ENCODE results near the gene TLX2. TPM values are rescaled to one million over a fixed set of nuclear protein-coding genes. Genes with fewer than 3 reads are reported as not detected.
"Not testable (repeated sequence)": the region's sequence is repeated elsewhere in the genome, so short reads cannot be mapped to it uniquely, and the experiment has no call there.

TLX2 gene
- total RNA-seq, 2 experiments from 2014 or later: 0.16 TPM; not detected in 1

DNA sequence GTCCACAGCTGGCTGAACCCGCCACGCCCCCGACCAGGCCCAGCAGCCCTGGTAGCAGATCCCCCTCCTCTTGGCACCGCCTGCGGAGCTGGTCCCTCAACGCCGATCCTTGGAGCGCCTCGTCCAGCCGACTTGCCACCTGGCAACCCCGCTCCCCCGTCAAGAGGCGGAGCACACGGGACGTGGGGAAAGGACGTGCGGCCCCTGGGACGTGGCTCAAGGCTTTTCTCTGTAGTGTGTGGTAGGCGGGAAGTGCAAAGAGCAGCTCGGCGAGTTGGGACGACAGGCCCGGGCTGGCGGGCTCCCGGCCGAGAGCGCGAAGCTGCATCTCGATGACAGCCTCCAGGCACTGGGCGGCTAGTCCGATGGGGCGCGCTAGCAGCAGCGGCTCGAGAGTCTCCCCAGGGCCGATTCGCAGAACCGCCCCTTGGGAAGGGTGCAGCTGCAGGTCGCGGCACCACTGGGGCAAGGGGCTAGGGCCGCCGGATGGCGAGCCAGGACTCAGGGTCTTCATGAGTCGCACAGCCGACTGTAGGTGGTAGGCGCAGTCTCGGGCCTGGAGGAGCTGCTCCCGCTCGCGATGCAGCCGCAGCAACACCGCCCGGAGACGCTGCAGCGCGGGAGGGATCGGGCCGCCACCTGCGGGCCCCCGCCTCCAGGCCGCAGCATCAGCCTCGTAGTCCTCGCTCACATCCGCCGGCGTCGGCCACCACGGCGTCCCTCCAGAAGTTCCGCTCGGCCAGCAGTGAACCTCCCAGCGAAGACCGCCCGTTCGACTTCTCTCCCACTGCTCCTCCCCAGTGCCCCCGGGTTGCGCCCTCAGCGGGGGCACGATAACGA, 32.1 kb upstream of the TLX2 start:
- peak; percentile 68 for DNase-seq
- ChIA-PET CTCF (interaction anchor here (0.7 to 5.9 kb wide), 27 partner anchors 8 to 117 kb away, joined by 3 to 108 read pairs (median 5); partner anchors contain the start of genes AUP1, HTRA2, INO80B and LBX2), POLR2A (interaction anchor here (0.6 to 4.2 kb wide), 19 partner anchors 9 to 283 kb away, joined by 3 to 48 read pairs (median 4); partner anchors contain the start of genes AUP1, HTRA2, INO80B and LBX2)
- Mint-ChIP-seq H3K4me1 (ENCODE audit: low read depth) (peaks cover 28% of the 10 kb centered on the region), H3K4me3 (peak overlapping the region; percentile 86), H3K9me3 (no peaks in the 10 kb centered on the region), H3K27me3 (no peaks in the 10 kb centered on the region), H3K36me3 (ENCODE audit: low read depth) (peaks cover 27% of the 10 kb centered on the region), H3K27ac (peak overlapping the region; percentile 100)
- intact Hi-C loops (cut with micrococcal nuclease): loop anchor here (2.0 to 5.0 kb wide), 2 partner anchors 27 to 50 kb away; partner anchors contain the start of gene INO80B
- ATAC-seq: peak; percentile 46
- TF ChIP-seq, protein P1, sequence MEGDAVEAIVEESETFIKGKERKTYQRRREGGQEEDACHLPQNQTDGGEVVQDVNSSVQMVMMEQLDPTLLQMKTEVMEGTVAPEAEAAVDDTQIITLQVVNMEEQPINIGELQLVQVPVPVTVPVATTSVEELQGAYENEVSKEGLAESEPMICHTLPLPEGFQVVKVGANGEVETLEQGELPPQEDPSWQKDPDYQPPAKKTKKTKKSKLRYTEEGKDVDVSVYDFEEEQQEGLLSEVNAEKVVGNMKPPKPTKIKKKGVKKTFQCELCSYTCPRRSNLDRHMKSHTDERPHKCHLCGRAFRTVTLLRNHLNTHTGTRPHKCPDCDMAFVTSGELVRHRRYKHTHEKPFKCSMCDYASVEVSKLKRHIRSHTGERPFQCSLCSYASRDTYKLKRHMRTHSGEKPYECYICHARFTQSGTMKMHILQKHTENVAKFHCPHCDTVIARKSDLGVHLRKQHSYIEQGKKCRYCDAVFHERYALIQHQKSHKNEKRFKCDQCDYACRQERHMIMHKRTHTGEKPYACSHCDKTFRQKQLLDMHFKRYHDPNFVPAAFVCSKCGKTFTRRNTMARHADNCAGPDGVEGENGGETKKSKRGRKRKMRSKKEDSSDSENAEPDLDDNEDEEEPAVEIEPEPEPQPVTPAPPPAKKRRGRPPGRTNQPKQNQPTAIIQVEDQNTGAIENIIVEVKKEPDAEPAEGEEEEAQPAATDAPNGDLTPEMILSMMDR (IDR thresholded peaks at IDR 0.05): no peak

DNA sequence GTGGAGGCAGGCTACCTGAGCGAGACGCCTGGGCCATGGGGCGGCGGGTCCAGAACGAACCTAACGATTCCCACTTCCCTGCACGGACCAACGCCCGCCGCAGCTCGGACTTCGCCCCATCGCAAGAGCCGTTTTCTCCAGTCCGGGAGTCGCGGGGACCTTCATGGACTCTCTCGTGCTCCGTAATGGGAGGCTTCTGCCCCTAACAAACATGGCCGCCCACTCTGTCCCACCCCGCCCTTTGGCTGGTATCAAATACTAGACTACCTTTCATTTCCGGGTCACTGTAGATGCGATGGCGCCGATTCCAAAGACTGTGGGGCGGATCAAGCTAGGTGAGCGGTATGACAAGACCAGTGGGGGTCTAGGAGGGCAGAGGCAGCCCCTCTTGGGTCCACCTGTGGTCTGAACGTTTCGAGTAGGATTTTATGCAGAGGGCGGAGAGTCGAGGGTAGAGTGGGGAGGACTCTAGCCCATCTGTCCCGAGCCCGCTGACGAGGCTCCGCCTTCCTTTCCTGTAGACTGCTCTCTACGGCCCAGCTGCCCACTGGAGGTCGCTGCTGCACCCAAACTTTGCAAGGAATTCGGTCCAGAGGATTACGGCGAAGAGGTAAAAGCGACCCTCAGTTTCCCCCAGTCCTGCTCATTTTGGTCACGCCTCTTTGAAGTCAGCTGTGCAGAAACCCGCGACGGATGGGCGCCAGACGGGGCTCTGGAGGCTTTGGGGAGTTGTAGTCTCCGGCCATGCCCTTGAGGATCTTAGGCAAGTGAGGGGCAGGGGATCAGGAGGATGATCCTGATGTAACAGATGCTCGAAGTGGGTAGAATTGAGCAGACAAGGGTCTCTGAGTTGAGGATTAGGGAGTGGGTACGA, 31.2 kb upstream of the TLX2 start, which contains the start of the genes CCDC142 and TTC31:
TSS of gene CCDC142 (minus strand) at position 198 of the 874 bp plus-strand sequence. CDS start at position 37, 161 bp downstream.
TSS of gene TTC31 (plus strand) at position 281 of the 874 bp plus-strand sequence. CDS start at position 296, 15 bp downstream.
- Mint-ChIP-seq H3K4me1 (ENCODE audit: low read depth) (peaks cover 25% of the 10 kb centered on the region), H3K4me3 (peak within 1 kb of the TSS; percentile 86), H3K36me3 (ENCODE audit: low read depth) (peaks cover 22% of the 10 kb centered on the region), H3K27ac (peak within 1 kb of the TSS; percentile 100), H3K9me3 (no peaks in the 10 kb centered on the region), H3K27me3 (no peaks in the 10 kb centered on the region)
- ChIA-PET CTCF (interaction anchor here (0.7 to 5.9 kb wide), 29 partner anchors 9 to 116 kb away, joined by 3 to 108 read pairs (median 4); partner anchors contain the start of genes AUP1, HTRA2, INO80B and LBX2), POLR2A (interaction anchor here (0.7 to 4.2 kb wide), 17 partner anchors 10 to 284 kb away, joined by 3 to 48 read pairs (median 4); partner anchors contain the start of genes AUP1, HTRA2, INO80B and LBX2)
- peak; percentile 93 for ATAC-seq
- peak; percentile 98 for DNase-seq
- intact Hi-C loops (cut with micrococcal nuclease): loop anchor here (1.0 to 5.0 kb wide), 3 partner anchors 28 to 104 kb away; partner anchors contain the start of gene INO80B
- TF ChIP-seq, protein P1 (IDR thresholded peaks at IDR 0.05): peak; percentile 83

DNA sequence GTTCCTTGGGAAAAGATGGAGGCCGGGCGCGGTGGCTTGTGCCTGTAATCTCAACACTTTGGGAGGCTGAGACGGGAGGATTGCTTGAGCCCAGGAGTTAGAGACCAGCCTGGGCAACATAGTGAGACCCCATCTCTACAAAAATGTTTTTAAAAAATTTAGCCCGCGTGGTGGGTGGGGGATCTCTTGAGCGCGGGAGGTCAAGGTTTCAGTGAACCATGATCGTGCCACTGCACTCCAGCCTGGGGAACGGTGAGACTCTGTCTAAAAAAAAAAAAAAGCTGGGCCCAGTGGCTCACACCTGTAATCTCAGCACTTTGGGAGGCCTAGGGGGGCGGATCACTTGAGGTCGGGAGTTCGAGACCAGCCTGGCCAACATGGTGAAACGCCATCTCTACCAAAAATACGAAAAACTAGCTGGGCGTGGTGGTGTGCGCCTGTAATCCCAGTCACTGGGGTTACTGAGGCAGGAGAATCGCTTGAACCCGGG, 30.5 kb upstream of the TLX2 start:
- DNase-seq, ATAC-seq, H3K27me3 Mint-ChIP-seq, H3K9me3 Mint-ChIP-seq: not testable (repeated sequence)
- peaks cover 25% of the 10 kb centered on the region for H3K4me1 Mint-ChIP-seq (ENCODE audit: low read depth)
- ChIA-PET CTCF (interaction anchor here (0.7 to 5.9 kb wide), 16 partner anchors 10 to 103 kb away, joined by 3 to 108 read pairs (median 7); partner anchors contain the start of genes AUP1, HTRA2, INO80B and LBX2), POLR2A (interaction anchor here (0.6 to 4.2 kb wide), 10 partner anchors 10 to 106 kb away, joined by 3 to 48 read pairs (median 8); partner anchors contain the start of genes AUP1, HTRA2, INO80B and MRPL53)
- peaks cover 22% of the 10 kb centered on the region for H3K36me3 Mint-ChIP-seq (ENCODE audit: low read depth)
- intact Hi-C loops (cut with micrococcal nuclease): loop anchor here (1.0 to 5.0 kb wide), 3 partner anchors 29 to 104 kb away; partner anchors contain the start of gene INO80B
- peak overlapping the region; percentile 86 for H3K4me3 Mint-ChIP-seq
- H3K27ac Mint-ChIP-seq: peak overlapping the region; percentile 100

DNA sequence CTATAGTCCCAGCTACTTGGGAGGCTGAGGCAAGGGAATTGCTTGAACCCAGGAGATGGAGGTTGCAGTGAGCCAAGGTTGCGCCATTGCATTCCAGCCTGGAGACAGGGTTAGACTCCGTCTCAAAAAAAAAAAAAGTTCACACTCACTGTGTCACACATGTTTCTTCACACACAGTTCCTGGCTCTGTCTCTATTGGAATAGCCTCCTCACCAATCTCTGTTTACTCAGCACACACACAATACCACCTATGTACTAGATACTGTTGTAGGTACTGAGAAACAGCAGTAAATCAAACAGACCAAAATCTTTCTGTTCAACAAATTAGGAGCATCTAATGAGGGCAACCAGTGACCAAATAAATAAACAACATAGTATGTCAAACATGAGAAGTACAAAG, 28.1 kb upstream of the TLX2 start:
- intact Hi-C loops (cut with micrococcal nuclease): no loop called here
- H3K36me3 Mint-ChIP-seq (ENCODE audit: low read depth): peaks cover 19% of the 10 kb centered on the region
- CTCF ChIA-PET: interaction anchor here (5.5 to 5.9 kb wide), 2 partner anchors 8 to 46 kb away, joined by 32 to 33 read pairs; no protein-coding TSS in a partner anchor

More for the DNA sequence above, 28.1 kb upstream of the TLX2 start:
- no peak overlapping the region for H3K4me3 Mint-ChIP-seq
- H3K27me3 Mint-ChIP-seq: no peaks in the 10 kb centered on the region
- TF ChIP-seq, protein P1 (IDR thresholded peaks at IDR 0.05): no peak
- POLR2A ChIA-PET: interaction anchor here (0.9 to 1.7 kb wide), 2 partner anchors 9 to 14 kb away, joined by 4 read pairs; partner anchors contain the start of gene LBX2
- no peak overlapping the region for H3K27ac Mint-ChIP-seq
- no peaks in the 10 kb centered on the region for H3K9me3 Mint-ChIP-seq
- H3K4me1 Mint-ChIP-seq (ENCODE audit: low read depth): peaks cover 16% of the 10 kb centered on the region
- DNase-seq (no peak), ATAC-seq (no peak)

Measured in activated CD8-positive, alpha-beta T cell treated with anti-CD3 and anti-CD28 coated beads for 36 hours (primary cell).